Eye (tissue), 1 donor: ENCODE data around the gene CIRBP.
"Not testable (repeated sequence)": the region's sequence is repeated elsewhere in the genome, so short reads cannot be mapped to it uniquely, and the experiment has no call there.

ENCODE experiments used
- DNase-seq: peaks from one replicate; pipeline ENCODE4 v3.0.0-alpha.2; 2015

Gene CIRBP

DNA sequence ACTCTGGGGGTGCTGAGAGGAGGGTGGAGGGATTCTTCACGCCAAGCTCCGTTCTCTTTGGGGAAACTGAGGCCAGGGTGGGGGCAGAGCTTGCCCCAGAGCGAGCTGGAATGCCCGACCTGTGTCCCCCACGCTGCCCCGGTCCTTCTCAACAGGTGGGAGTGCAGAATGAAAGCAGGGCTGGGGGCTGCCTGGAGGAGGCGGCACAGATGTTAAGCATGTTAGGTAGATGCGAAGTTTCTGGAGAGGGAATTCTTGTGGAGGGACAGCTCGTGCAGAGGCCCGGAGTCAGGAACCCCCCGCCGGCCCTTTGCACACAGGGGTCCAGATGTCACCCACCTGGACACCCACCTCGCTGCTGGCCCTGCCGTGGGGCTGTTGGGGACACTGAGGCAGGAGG, 25.6 kb downstream of the CIRBP start:
- DNase-seq = no peak

DNA sequence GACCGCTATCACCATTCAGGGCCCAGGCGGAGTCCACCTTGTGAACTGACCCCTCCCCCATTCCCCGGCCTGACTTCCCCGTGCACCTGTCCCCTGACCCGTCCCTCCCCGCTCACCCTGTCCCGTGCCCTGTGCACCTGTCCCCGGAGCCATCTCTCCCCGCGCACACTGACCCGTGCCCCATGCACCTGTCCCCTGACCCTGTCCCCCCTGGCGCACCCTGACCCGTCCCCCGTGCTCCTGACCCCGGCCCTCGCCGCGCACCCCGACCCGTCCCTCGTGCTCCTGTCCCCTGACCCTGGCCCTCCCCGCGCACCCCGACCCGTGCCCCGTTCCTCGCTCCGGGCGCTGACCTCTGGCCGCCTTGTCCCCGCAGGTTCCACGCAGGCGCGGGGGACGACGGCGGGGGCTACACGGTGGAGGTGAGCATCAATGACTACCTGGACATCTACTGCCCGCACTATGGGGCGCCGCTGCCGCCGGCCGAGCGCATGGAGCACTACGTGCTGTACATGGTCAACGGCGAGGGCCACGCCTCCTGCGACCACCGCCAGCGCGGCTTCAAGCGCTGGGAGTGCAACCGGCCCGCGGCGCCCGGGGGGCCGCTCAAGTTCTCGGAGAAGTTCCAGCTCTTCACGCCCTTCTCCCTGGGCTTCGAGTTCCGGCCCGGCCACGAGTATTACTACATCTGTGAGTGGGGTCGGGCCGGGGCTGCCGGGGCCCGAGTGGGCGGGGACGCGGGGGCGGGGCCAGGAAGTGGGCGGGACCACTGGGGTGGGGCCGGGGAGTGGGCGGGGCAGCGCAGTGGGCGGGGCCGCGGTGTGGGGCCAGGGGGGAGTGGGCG, 26.3 kb downstream of the CIRBP start:
- no peak for DNase-seq

DNA sequence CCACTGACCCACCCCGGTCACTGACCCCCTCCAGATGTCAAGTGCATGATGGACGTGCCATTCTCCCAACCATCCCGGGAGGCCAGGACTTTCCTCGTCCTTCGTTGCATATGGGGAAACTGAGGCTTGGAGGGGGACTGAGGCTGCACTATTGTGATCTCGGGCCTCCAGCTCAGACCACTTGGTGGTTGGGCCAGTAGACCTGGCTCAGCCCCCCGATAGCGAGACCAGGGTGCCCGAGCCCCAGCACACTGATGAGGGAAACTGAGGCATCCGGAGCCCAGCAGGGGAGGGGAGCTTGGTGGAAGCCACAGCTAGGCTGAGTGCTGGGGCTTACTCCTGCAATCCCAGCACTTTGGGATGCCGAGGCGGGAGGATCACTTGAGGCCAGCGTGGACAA, 26.9 kb downstream of the CIRBP start:
- no peak for DNase-seq

DNA sequence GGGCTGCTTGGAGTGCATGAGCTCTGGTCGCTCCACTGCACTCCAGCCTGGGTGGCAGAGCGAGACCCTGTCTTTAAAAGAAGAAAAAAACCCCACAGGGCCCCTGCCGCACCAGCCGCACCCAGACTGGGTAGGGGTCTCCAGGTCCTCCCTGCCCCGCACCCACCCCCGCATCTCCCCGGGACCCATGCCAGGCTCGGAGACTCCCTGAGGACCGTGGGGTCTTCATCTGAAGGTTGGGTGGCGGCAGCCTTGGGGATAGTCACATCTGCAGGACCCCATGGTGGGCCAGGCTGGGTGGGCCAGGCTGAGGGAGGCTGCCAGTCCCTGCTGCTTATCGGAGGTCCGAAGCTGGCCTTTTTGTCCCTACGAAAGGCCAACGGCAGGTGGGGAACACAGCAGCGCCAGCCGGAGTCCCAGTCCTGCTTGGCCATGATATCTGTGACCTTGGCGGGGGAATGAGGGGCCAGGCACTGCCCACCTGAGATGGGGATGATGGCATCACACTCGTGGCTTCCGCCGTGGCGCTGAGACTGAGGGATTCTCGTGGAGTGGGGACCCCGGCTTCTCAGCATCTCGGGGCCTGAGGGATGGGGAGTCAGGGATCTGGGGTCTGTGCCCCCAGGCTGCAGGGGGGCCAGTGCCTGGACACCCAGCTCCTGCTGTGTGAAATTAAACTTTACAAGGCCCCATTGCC, 27.6 kb downstream of the CIRBP start:
- DNase-seq = no peak

DNA sequence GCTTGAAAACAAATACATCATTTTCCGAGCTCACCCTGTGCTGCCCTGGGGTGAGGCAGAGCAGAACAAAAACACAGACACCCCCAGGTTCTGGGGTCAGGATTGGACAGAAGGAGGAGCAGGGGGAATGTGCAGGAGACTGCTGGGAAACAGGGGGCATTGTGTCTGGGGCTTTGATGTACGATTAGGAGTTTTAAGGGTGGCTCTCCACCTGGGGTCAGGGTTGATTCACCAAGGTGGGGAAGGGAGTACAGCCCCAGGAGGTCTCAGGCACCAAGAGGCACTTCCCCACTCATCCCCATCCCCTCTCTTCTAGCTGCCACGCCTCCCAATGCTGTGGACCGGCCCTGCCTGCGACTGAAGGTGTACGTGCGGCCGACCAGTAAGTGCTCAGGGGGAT, 29.1 kb downstream of the CIRBP start:
- no peak for DNase-seq

DNA sequence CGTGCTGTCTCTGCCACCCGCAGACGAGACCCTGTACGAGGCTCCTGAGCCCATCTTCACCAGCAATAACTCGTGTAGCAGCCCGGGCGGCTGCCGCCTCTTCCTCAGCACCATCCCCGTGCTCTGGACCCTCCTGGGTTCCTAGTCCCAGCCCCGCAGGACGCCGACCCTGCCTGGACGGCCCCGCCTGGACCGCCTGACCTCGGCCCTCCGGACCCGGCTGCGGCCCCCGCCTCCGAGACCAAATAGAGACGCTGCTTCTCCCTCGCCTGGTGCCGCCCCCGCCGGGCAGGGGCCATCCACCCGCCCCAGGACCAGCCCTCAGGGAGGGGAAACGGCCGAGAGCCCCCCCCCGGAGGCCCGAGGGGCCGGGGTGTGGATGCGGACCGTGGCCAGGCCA, 30.7 kb downstream of the CIRBP start:
- DNase-seq = no peak

DNA sequence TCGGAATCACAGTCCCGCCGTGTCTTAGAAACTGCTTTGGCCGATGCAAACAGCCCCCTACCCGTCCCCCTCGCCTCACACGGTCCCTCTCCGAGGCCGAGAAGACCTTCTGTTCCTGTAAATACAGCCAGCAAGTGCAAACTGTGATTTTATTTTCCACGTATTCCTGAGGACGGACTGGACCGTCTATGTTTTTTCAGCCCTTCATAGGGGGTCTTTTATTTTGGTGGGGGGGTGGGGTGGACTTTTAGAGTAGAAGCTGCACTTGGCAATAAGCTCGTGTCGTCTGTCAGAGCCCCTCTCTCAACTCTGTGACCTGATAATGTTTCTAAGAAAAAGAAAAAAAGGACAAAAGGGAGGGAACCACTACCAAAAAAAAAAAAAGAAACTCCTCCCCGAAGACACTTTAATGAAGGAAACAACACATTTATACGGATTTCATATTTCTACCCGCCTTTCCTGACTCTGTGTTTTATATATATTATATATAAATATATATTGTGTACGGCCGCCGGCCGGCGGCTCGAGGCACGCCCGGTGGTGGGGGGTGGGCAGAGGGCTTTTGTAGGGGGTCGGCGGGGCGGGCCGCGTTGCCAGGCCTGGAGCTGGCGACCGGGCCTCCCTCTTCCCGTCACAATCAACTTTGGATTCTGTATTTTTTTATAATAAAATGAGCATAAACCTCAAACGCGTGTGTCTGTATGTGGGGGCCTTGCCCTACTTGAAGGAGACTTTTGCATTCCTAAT, 31.8 kb downstream of the CIRBP start:
- no peak for DNase-seq

DNA sequence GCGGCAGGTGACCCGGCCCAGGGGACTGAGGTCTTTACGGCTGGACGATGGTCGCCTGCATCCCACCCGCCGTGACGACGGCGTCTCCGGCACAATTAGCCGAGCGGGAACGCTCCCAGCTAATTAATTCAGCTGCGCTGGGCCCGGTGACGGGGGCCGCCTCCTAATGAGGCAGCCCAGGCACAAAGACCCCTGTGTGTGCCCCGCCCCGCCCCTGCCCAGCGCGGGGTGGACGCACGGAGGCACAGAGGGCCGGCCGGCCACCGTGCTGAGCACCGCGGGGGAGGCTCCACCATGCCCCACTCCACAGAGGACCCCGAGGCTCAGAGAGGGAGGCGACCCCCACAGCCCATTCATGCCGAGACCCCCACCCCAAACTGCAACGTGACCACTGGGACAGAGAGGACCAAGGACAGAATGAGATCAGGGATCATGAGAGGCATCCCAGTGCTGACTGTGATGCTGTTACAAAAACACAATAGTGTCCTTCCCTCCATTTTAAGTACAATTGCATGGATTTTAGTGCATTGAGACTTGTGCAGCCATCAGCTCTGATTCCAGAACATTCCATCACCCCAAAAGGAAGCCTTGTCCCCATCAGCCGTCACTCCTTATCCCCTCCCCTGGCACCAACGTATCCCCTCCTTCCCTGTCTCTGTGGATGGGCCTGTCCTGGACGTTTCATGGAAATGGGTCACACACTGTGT, 33.6 kb downstream of the CIRBP start:
- peak; percentile 85 for DNase-seq

DNA sequence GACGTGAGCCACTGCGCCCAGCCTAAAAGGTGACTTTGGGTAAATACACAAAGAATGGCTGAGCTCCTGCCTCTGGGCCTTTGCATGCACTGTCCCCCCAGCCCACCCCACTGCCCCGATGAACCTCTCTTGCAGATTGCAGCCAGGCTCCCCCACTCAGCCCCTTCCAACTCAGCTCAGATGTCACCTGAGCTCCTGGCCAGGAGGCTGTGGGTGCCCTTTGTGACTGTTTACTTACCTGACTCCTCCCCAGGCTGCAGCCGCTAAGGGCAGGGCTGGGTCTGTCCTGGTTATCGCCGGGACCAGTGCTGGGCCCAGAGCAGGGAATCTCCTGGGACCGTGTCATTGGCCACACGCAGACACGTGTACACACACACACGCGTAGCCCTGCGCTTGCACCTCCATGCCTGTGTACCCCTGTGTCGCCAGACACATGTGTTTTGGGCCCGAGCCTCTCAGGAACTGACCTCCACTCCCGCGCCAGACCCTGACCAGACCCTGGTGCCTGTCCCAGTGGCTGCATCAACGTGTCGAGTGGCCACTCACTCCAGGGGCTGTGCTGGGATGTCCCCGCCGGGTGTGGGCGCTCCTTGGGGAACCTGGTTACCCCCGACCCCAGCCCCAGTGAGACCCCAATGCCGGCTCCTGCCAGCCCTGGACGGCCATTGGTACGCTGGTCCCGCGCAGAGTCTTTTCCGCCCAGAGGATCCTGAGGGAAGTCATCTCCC, 35.2 kb downstream of the CIRBP start:
- no peak for DNase-seq

DNA sequence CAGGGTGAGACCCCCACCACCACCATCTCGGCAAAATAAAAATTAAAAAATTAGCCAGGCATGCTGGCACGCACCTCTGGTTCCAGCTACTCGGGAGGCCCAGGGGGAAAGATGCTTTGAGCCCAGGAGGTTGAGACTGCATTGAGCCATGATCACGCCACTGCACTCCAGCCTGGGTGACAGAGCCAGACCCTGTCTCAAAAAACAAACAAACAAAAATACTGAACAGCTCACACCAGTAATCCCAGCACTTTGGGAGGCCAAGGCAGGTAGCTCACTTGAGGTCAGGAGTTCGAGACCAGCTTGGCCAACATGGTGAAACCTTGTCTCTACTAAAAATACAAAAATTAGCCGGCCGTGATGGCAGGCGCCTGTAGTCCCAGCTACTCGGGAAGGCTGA, 36.2 kb downstream of the CIRBP start:
- not testable (repeated sequence) for DNase-seq

DNA sequence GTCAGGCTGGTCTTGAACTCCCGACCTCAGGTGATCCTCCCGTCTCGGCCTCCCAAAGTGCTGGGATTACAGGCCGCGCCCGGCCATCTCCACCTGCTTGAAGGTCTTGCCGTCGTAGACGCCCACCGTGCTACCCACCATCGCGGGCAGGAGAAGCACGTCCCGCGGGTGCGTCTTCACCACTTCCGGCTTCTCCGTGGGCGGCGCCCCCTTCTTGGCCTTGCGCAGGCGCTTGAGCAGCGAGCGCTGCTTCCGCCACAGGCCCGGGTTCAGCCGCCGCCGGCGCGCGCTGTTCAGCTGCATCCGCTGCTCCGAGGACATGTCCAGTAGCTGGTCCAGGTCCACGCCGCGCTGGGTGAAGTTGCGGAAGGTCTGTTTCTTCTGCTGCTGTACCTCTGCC, 38.2 kb downstream of the CIRBP start:
- no peak for DNase-seq

DNA sequence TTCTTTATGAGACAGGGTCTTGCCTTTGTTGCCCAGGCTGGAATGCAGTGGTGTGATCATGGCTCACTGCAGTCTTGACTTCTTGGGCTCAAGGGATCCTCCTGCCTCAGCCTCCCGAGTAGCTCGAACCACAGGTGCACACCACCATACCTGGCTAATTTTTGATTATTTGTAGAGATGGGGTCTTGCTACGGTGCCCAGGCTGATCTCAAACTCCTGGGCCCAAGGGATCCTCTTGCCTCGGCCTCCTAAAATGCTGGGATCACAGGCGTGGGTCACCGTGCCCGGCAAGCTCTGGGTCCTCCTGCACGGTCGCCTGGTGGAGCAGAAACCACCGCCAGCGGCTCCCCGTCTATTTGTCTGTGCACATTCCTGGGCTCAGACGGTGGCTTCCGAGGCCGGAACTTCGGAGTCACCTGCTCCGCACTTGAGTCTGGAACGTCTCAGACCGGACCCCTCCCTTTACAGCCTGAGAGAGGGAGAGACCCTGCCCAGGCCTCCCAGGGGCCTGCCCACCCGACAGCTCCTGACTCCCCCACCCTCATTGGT, 38.7 kb downstream of the CIRBP start:
- DNase-seq = no peak

DNA sequence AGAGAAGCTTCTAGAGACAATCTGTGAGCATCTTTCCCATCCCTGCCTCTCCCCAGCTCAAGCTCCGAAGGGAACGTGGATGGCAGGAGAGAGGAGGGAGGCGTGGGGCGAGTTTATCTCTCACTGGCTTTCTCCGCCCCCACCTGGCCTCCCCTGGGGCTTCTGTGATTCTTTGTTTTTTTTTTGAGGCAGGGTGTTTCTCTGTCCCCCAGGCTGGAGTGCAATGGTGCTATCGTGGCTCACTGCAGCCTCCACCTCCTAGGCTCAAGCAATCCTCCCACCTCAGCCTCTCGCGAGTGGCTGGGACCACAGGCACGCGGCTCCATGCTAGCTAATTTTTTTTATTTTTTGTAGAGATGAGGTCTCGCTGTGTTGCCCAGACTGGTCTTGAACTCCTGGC, 39.6 kb downstream of the CIRBP start:
- DNase-seq = no peak

DNA sequence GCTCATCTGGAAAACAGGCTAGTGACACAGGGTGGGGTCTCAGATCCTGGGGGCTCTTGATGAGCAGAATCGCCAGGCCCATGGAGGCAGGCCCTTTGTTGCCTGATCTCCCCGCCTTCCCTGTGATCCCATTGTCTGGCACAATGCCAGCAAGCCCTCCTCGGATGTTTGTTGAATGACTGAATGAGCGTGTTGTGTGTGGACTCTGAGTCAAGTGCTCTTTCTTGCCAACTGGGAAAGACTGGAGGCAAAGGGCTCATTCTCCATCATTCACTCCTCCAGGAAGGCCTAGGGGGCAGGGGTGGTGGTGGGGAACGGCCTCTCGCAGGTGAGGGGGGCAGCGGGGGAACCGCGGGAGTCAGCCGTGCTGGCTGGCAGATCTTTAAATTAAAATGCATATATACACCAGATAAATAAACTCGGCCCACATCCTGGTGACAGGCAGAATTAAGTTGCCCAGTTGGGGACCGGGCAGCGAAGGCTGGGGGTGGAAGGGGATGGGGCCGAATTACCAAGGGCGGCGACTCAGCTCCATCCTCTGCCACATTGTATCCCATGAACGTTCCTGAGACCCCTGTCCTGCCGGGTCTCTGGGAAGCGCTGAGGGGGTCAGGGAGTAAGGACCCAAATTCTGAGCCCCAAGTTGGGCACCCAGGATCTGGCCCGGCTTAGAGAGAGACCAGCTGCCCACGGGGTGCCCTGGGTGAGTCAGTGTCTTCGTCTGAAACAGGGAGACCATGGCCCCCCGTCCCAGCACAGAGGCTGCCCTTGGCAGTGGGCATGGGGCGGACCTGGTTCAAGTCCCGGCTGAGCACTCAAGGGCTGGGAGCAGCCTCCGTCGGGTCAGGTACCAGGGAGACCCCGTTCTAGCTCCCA, 41.1 kb downstream of the CIRBP start:
- DNase-seq = no peak

DNA sequence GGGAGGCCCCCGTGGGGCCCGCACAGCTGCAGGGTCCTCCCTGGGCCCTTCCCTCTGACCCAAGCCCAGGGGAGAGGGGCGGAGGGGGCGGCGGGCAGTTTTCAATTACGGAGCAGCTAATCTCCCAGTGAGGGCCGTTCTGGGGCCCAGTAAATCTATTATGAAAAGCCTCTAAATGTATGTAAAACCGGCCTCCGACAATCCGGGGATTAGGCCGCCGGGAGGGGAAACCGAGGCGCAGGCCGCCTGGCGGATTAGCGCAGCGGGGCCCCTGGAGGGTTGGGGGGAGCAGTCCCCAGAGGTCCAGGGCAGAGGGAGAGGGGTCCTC, 41.7 kb downstream of the CIRBP start:
- DNase-seq = no peak

DNA sequence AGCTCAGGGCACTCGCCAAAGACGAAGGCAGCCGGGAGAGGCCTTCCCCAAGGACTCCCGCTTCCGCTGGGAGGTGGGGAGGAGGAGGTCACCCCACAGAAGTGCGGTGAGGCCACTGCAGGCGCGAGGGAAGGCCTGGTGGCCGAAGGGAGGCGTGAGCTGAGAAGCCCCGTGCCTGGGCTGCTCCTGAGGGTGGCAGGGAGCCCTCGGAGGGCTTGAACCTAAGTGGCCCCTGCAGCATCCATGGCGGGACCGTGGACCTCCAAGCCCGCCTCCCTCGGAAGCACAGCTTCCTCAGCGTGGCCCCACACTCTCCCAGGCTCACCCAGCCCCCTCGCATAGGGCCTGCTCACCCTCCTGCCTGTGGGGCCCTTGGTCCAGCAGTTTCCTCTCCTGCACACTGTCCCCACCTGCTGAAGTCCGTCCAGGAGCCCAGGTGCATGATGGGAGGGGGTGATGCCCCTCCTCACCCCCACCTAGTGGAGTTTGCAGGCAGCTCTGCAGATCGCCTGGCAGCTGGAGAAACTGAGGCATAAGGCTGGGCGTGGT, 42.5 kb downstream of the CIRBP start:
- no peak for DNase-seq

DNA sequence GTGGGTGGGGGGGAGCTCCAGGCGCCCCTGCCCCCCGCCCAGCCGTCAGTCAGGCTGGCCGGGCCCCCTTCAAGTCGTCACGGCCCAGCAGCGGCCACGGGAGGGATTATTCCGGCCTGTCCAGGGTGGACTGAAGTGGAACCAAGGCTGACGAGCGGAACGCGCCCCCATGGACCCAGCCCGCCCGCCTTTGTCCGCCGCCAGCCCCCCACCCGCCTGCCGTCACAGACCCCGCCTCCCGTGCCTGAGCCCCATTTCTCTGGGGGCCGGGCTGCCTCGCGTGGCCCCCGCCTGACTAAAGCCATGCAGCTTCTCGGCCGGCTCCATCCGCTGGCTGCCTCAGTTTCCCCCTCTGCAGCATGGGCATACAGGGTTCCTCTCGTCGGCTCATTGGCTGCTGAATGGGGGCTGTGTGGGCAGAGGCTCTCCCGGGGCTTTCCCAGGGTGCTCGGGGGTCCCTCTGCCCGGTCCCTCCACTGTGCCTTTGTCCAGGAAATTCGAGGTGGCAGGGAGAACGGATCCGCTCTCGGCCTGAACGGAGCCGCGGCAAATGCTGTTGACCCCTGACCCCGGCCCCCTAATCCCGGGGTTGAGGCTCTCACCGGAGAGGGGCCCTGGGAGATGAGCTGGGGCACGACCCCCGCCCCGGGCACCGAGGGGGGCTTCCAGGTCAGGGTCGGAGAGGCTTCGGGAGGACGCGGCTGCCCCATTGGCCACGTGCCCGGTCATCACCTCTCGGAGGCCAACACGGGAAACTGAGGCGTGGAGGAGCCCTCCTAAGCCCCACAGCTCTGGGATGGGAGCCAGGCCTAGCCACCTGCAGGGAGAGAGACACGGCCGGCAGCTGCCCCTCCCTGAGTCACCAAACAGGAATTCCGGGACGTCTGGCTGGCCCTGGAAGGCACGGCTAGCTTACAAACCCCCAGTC, 43.9 kb downstream of the CIRBP start:
- no peak for DNase-seq

DNA sequence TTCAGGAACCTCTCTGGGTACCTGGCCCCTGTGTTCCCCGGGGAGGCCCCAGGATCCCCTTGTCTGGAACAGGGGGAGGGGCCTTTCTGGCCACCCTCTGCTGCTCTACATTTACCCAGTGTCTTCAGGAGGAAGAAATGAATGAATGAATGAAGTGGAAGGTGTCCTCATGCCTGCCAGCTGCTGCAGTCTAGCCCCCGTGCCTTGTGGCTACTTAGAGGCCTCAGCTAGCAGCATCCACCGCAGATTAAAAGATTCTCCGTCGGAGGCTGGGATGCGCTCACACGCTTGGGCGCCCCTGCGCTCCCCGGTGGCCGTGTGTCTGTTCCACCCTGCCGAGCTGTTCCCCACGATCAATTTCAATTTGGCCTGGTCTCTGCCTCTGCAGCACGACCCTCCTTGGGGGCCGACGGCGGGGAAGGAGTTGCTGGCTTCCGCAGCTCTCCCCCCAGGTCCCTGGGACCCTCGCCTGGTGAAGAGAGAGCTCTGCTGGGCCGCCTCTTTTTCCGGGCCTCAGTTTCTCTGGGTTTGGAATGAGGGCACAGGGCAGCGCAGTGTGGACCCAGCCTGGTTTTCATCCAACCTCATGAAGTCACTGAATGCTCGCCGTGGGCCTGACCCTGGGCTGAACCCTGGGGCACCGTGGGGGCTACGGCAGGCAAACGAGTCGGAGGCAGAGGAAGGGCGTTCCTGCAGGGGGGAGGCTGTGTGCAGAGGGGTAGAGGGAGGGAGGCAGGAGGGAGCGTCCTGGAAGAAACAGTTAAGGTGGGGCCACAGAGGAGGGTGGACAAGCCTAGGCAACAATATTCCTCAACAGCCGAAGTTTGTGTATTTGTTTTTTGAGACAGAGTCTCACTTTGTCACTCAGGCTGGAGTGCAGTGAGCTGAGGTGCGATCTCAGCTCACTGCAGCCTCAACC, 44.8 kb downstream of the CIRBP start:
- DNase-seq = peak; percentile 59
